HG03521 (cell line): ENCODE measurements around the gene ENO3.
A peak's percentile ranks its signal among the peaks of the same experiment; 100 is the strongest.
"Not testable (repeated sequence)": the region's sequence is repeated elsewhere in the genome, so short reads cannot be mapped to it uniquely, and the experiment has no call there.

Source experiments
- ATAC-seq: cut with Tn5 transposase; IDR thresholded peaks from one replicate; pipeline ENCODE4 v1.9.1; 2021; ENCODE audit warnings: mild to moderate bottlenecking, moderate library complexity; ENCODE audit not compliant: unreplicated experiment

ENO3 gene

GRCh38 chr17:4950746-4951204 is at the start of gene ENO3:
Gene ENO3 (plus strand): TSS chr17:4951119. CDS start chr17:4951830, 711 bp downstream.
- ATAC-seq: no peak

- ATAC-seq: no peak
Measured at GRCh38 chr17:4901648-4902344, 49.1 kb upstream of the ENO3 start.

GRCh38 chr17:4902540-4902939 is 48.4 kb upstream of the ENO3 start:
- no peak for ATAC-seq

DNA sequence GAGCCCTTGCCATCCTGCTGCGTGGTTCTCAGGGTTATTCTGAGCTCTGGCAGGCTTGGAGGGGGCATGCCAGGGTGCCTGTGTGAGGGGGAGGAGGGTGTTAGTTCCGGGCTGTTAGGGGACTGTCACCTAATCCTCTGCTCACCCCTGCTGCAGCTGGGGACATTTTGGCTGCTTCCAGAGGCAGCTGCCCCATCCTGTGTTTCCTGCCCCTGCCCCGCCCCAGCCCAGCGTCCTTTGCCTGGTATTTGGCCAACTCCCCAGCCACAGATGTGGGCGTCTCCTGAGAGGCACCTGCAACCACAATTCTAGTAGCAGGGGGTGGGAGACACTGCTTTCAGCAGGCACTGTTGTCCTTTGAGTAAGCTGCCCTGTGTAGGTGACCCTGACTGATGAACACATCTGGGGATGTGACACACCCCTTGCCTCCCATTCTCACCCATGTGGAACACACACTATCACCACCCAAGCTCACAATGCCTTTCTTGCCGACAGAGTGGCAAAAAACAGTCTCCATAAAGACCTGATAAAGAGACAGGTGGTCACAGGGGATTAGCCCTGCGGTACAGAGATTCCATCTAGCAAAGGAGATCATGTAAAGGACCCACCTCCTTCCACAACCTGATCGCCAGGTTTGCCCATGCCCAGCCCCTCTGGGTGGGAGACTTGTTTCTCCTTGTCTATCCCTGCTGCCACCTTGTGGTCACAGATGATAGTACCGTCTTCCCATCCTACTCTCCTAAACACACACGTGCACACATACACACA is 47.7 kb upstream of the ENO3 start, which contains the start of gene CHRNE:
TSS of gene CHRNE (minus strand) at position 48 of the 768 bp plus-strand sequence. CDS start at position 13, 35 bp downstream.
- ATAC-seq: no peak

- ATAC-seq: not testable (repeated sequence)
Measured at GRCh38 chr17:4906642-4907041, 44.3 kb upstream of the ENO3 start.

GRCh38 chr17:4908301-4908700 is 42.6 kb upstream of the ENO3 start:
- ATAC-seq: no peak

DNA sequence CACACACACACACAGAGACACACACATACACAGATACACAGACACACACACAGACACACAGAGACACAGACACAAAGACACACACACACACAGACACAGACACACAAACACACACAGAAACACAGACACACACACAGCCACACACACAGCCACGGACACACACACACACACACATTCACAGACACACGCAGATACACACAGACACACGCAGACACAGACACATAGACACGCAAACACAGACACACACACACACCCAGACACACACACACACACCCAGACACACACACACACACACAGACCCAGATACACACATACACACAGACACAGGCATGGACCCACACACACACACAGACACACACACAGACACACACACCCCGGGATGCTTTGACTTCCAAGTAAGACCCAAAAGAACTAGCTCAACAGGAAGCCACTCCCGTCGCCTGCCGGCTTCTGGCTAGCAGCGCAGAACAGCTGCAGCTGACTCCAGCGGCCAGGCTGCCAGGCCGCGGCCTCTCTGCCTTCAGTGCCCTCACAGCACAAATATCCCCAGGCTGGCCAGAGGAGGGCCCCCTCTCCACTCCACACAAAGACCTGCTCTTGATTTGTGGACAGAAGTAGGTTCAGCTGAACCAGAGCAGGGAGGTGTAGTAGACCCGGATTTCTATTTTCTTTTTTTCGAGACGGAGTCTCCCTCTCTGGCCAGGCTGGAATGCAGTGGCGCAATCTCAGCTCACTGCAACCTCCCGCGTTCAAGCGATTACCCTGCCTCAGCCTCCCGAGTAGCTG is 42.0 kb upstream of the ENO3 start:
- ATAC-seq: peak; percentile 72

DNA sequence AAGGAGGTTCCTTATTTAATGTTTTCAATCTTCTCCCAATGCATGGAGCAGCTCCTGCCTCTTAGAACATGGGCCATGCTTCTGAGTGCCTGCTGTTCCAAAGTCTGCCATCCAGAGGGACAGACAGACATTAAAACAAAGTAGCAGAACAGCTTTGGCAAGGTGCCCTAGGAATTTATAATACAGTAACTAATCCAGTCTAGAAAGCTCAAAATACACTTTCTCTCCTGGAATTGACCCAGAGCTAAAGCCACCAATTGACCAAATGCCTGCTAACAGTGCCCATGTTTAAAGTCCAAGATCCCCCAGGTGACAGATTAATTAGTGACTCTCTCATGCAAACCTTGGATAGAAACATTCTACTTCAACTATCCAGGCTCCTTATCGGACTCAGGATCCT is 36.9 kb upstream of the ENO3 start:
- no peak for ATAC-seq

DNA sequence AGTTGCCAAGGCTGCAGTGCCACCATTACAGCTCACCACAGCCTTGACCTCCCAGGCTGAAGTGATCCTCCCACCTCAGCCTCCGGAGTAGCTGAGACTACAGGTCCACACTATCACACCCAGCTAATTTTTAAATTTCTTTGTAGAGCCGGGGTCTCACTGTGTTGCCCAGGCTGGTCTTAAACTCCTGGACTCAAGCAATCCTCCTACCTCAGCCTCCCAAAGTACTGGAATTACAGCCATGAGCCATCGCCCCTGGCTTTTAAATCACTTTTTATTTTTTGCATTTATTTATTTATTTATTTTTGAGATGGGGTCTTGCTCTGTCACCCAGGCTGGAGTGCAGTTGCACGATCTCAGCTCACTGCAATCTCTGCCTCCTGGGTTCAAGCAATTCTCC is 36.4 kb upstream of the ENO3 start:
- not testable (repeated sequence) for ATAC-seq

GRCh38 chr17:4919511-4920047 is 31.3 kb upstream of the ENO3 start:
- no peak for ATAC-seq

DNA sequence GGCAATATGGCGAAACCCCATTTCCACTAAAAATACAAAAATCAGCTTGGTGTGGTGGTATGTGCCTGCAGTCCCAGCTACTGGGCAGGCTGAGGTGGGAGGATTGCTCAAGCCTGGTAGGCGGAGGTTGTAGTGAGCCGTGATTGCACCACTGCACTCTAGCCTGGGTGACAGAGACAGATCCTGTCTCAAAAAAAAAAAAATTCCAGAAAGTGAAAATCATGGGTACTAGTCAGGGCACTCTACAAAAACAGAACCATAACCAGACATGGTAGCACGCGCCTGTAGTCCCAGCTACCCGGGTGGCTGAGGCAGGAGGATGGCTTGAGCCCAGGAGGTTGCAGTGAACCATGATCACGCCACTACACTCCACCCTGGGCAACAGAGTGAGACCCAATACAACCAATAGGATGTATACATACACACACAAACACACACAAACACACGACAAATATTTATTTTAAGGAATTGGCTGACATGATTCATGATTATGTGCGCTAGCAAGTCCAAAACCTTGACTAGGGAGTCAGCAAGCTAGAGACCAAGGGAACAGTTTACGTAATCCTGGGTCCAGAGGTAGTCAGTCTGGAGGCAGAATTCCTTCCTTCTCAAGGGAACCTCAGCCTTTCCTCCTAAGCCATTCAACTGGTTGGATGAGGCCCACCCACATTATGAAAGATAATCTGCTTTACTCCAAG is 30.4 kb upstream of the ENO3 start:
- no peak for ATAC-seq

GRCh38 chr17:4921320-4921719 is 29.6 kb upstream of the ENO3 start:
- ATAC-seq: no peak

DNA sequence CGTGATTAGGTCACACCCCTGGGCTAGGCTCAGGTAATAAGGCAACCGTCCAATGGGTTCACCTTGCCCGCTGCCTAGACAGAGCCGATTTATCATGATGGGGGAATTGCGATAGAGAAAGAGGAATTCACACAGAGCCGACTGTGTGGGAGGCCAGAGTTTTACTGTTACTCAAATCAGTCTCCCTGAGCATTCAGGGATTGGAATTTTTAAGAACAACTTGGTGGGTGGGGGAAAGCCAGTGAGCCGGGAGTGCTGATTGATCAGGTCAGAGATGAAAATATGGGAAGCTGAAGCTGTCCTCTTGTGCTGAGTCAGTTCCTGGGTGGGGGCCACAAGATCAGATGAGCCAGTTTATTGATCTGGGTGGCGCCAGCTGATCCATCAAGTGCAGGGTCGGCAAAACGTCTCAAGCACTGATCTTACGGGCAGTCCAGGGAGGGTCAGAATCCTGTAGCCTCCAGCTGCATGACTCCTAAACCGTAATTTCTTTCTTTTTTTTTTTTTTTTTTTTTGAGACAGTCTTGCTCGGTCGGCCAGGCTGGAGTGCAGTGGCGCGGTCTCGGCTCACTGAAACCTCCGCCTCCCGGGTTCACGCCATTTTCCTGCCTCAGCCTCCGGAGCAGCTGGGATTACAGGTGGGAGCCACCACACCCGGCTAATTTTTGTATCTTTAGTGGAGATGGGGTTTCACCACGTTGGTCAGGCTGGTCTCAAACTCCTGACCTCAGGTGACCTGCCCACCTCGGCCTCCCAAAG is 24.2 kb upstream of the ENO3 start:
- not testable (repeated sequence) for ATAC-seq

DNA sequence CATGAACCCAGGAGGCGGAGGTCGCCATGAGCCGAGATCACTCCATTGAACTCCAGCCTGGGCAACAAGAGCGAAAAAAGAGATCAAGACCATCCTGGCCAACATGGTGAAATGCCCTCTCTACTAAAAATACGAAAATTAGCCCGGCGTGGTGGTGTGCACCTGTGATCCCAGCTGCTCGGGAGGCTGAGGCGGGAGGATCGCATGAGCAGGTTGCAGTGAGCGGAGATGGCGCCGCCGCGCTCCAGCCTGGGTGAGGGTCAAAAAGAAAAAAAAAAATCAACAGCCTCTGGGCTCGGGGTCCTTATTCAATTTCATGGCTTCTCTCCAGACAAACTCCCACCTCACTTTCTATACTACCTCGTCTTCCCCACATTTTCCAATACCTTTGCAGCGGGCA is 22.0 kb upstream of the ENO3 start:
- ATAC-seq: no peak

DNA sequence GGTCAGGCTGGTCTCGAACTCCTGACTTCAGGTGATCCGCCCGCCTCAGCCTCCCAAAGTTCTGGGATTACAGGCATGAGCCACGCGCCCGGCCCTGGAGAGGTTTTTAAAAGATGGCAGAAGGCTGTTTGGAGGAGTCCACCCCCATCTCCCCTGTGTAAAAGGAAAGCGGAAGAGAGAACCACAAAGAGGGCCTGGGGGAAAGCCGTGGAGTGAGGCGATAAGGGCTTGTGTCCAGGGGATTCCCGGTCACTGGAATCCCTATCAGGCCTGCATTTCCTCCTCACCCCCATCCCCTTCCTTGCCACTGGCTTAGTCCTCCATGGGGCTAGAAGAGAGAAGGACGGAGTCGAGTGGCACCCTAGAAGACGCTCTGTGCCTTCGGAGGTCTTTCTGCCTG is 19.0 kb upstream of the ENO3 start, which contains the start of gene GP1BA:
TSS of gene GP1BA (plus strand) at position 315 of the 400 bp plus-strand sequence. CDS start 328 bp downstream, outside the sequence.
- no peak for ATAC-seq

- no peak for ATAC-seq
Measured at GRCh38 chr17:4932756-4933155, 18.2 kb upstream of the ENO3 start.

- ATAC-seq: no peak
Measured at GRCh38 chr17:4933646-4934045, 17.3 kb upstream of the ENO3 start.

DNA sequence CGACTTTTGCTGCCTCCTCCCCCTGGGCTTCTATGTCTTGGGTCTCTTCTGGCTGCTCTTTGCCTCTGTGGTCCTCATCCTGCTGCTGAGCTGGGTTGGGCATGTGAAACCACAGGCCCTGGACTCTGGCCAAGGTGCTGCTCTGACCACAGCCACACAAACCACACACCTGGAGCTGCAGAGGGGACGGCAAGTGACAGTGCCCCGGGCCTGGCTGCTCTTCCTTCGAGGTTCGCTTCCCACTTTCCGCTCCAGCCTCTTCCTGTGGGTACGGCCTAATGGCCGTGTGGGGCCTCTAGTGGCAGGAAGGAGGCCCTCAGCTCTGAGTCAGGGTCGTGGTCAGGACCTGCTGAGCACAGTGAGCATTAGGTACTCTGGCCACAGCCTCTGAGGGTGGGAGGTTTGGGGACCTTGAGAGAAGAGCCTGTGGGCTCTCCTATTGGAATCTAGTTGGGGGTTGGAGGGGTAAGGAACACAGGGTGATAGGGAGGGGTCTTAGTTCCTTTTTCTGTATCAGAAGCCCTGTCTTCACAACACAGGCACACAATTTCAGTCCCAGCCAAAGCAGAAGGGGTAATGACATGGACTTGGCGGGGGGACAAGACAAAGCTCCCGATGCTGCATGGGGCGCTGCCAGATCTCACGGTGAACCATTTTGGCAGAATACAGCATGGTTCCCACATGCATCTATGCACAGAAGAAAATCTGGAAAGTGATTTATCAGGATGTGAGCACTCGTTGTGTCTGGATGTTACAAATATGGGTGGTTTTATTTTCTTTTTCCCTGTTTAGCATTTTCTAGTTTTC is 16.5 kb upstream of the ENO3 start:
- ATAC-seq: no peak

- ATAC-seq: no peak
Measured at GRCh38 chr17:4935650-4936049, 15.3 kb upstream of the ENO3 start.
